ENCODE measurements around the gene PSKH1. TPM values are rescaled to one million over a fixed set of nuclear protein-coding genes. Genes with fewer than 3 reads are reported as not detected.

PSKH1 gene
- total and polyA plus RNA-seq, 9 of the 15 experiments (the other 6 are each of a cell fraction or from before 2014, with no cell fraction given): 0.96 to 20.9 (median 9.4) TPM

DNA sequence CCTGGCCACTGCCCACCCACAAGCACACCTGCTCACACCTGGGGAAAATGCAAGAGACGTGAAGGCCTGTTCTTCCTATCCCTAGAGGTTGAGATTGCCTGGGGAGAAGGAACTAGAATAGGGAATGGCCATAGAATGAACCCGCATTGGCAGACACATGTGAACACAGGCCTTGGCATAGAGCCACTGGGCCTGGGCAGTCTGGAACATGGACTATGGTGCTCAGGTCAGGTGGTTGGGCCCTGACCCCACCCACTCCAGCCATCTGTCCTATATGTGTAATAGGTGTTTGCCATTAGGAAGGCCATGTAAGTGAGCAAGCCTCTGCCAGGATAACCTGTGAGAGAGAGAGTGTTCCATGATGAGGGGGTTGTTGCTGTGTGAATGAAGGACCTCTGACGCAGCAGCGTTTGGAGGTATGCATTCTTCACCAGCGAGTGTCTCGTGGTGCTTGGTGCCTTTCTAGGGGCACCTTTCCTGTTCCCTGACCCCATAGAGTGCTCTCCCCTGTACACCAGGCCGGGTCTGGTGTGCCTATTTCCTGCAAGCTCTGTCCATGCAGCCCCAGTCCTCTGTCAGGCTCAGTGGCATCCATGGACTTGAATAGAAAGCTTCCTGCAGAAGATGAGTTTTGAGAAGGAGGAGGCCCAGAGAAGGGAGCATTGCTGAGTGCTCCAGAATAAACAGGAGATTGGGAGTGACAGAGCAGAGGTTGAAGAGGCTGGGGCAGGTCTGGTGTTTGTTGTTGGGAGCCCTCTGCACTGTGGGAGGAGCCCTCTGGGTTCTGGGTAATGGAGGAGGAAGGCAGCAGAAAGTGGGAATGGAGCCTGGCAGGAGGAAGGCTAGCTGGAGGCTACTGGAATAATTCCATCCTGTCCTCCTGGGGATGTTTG lies 23.0 kb downstream of the PSKH1 start:
- no TSS peak for BruUV-seq (replicated peaks)
- no peak overlapping the region for H2AFZ ChIP-seq (ENCODE audit: low read depth, low read length)
- H3K27me3 ChIP-seq (ENCODE audit: control insufficient read depth in 2 of 2, insufficient read depth in 2 of 2, low read length in 2 of 2): no peaks in the 10 kb centered on the region
- ChIA-PET POLR2A (interaction anchor here (0.6 to 1.8 kb wide), 5 partner anchors 11 to 198 kb away, joined by 3 to 6 read pairs (median 4); no protein-coding TSS in a partner anchor), CTCF (ENCODE audit: low intra/inter-chr PET ratio) (no interaction called here)
- WGBS (ENCODE audit: insufficient coverage, low coverage, missing lambda C conversion rate): 64% methylated on average over 7 of the region's 7 CpGs
- H3K9me3 ChIP-seq (replicated peaks; ENCODE audit: control insufficient read depth, insufficient read depth, low read depth, low read length): no peaks in the 10 kb centered on the region
- no peak for DNase-seq (ENCODE audit: extremely low read depth in 1 of 4, low spot score in 3 of 4)
- H3K79me2 ChIP-seq (ENCODE audit: control insufficient read depth, insufficient read depth, low read length): no peaks in the 10 kb centered on the region
- H3K27ac ChIP-seq (ENCODE audit: extremely low read depth, low read depth, low read length): no peak overlapping the region
- in situ Hi-C loops (cut with MboI) (no loop called here), intact Hi-C loops (cut with micrococcal nuclease) (no loop called here)
- FAIRE-seq: no peak
- H3K4me1 ChIP-seq (replicated peaks in 1 of 2; ENCODE audit: control insufficient read depth in 2 of 2, insufficient read depth in 2 of 2, low read length in 2 of 2): peaks cover 5 to 16% of the 10 kb centered on the region in 2 experiments; a peak in 4 of 5 replicates
- H4K20me1 ChIP-seq (replicated peaks; ENCODE audit: control insufficient read depth, insufficient read depth, low read length): peaks cover 14% of the 10 kb centered on the region
- H3K4me3 ChIP-seq: no peak overlapping the region
- H3K9ac ChIP-seq (ENCODE audit: insufficient read depth in 1 of 2, low read depth in 2 of 2, low read length in 2 of 2): no peak overlapping the region
- no peak overlapping the region for H3K4me2 ChIP-seq (ENCODE audit: insufficient read depth, low read length)
- H3K36me3 ChIP-seq (ENCODE audit: control insufficient read depth, insufficient read depth, low read length): no peaks in the 10 kb centered on the region
- ATAC-seq: no peak
- TF ChIP-seq, protein P1, sequence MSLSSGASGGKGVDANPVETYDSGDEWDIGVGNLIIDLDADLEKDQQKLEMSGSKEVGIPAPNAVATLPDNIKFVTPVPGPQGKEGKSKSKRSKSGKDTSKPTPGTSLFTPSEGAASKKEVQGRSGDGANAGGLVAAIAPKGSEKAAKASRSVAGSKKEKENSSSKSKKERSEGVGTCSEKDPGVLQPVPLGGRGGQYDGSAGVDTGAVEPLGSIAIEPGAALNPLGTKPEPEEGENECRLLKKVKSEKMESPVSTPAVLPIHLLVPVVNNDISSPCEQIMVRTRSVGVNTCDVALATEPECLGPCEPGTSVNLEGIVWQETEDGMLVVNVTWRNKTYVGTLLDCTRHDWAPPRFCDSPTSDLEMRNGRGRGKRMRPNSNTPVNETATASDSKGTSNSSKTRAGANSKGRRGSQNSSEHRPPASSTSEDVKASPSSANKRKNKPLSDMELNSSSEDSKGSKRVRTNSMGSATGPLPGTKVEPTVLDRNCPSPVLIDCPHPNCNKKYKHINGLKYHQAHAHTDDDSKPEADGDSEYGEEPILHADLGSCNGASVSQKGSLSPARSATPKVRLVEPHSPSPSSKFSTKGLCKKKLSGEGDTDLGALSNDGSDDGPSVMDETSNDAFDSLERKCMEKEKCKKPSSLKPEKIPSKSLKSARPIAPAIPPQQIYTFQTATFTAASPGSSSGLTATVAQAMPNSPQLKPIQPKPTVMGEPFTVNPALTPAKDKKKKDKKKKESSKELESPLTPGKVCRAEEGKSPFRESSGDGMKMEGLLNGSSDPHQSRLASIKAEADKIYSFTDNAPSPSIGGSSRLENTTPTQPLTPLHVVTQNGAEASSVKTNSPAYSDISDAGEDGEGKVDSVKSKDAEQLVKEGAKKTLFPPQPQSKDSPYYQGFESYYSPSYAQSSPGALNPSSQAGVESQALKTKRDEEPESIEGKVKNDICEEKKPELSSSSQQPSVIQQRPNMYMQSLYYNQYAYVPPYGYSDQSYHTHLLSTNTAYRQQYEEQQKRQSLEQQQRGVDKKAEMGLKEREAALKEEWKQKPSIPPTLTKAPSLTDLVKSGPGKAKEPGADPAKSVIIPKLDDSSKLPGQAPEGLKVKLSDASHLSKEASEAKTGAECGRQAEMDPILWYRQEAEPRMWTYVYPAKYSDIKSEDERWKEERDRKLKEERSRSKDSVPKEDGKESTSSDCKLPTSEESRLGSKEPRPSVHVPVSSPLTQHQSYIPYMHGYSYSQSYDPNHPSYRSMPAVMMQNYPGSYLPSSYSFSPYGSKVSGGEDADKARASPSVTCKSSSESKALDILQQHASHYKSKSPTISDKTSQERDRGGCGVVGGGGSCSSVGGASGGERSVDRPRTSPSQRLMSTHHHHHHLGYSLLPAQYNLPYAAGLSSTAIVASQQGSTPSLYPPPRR (CRISPR knock-in tag; IDR thresholded peaks at IDR 0.05; ENCODE audit: borderline replicate concordance): no peak
- no peak for TF ChIP-seq STAG1 (CRISPR knock-in tag; IDR thresholded peaks at IDR 0.05; ENCODE audit: borderline replicate concordance)
- no peak for TF ChIP-seq MCM7 (IDR thresholded peaks at IDR 0.05)
- no peak for TF ChIP-seq BRF1 (IDR thresholded peaks at IDR 0.05; ENCODE audit: borderline replicate concordance, extremely low read depth, insufficient read length)
- TF ChIP-seq SREBF2 (CRISPR knock-in tag; IDR thresholded peaks at IDR 0.05): no peak
- TF ChIP-seq ARID1B (IDR thresholded peaks at IDR 0.05): no peak
- peaks cover 4% of the 10 kb centered on the region for H3K9me1 ChIP-seq (ENCODE audit: control insufficient read depth, insufficient read depth, low read length)
